ENCODE data around the gene MAPKBP1.

Gene MAPKBP1

GRCh38 chr15:41862515-41863116, 88.3 kb downstream of the MAPKBP1 start:
- Histone ChIP-seq H3K4me3 (ENCODE audit: low read depth, low read length) (no peak overlapping the region), H3K4me1 (ENCODE audit: control insufficient read depth, insufficient read depth, low read length) (peaks cover 2% of the 10 kb centered on the region; the same call in 1 of the 2 replicates), H3K9me3 (ENCODE audit: control insufficient read depth, insufficient read depth, low read depth, low read length) (no peaks in the 10 kb centered on the region), H3K27ac (ENCODE audit: extremely low read depth, low read depth, low read length) (no peak overlapping the region), H3K36me3 (ENCODE audit: control insufficient read depth in 2 of 2, insufficient read depth in 1 of 2, low read length in 2 of 2) (no peaks in the 10 kb centered on the region)
- ChIA-PET CTCF (no interaction called here), POLR2A (no interaction called here)
- peak; percentile 16; the same call in 1 of the 2 replicates for TF ChIP-seq EGR2 (tag by site-specific recombination; IDR thresholded peaks at IDR 0.05; ENCODE audit: low read depth)
- peak; percentile 59 for TF ChIP-seq ZIC2 (tag by site-specific recombination; IDR thresholded peaks at IDR 0.05)
- peak; percentile 27; the same call in 1 of the 2 replicates for TF ChIP-seq ZFHX2 (tag by site-specific recombination; conservative IDR thresholded peaks at IDR 0.05)
- no peak for TF ChIP-seq ZNF639 (tag by site-specific recombination; IDR thresholded peaks at IDR 0.05)
- no peak for TF ChIP-seq SCRT1 (tag by site-specific recombination; IDR thresholded peaks at IDR 0.05; ENCODE audit: borderline replicate concordance)

- POLR2A ChIA-PET, result no interaction called here
- CTCF ChIA-PET, result interaction anchor here (0.7 kb wide), 1 partner anchor 125 kb away, joined by 5 read pairs; no protein-coding TSS in a partner anchor
- H3K36me3 ChIP-seq (ENCODE audit: control insufficient read depth in 2 of 2, insufficient read depth in 1 of 2, low read length in 2 of 2), result no peaks in the 10 kb centered on the region
- peaks cover 2% of the 10 kb centered on the region; the same call in 1 of the 2 replicates for H3K4me1 ChIP-seq (ENCODE audit: control insufficient read depth, insufficient read depth, low read length)
- H3K27ac ChIP-seq (ENCODE audit: extremely low read depth, low read depth, low read length), result no peak overlapping the region
- TF ChIP-seq ZFHX2 (tag by site-specific recombination; conservative IDR thresholded peaks at IDR 0.05) (peak; percentile 84), EGR2 (tag by site-specific recombination; IDR thresholded peaks at IDR 0.05; ENCODE audit: low read depth) (peak; percentile 81), SCRT2 (tag by site-specific recombination; IDR thresholded peaks at IDR 0.05) (no peak)
- no peak overlapping the region for H3K4me3 ChIP-seq (ENCODE audit: low read depth, low read length)
- no peaks in the 10 kb centered on the region for H3K9me3 ChIP-seq (ENCODE audit: control insufficient read depth, insufficient read depth, low read depth, low read length)
Measured at GRCh38 chr15:41865490-41866055, 91.3 kb downstream of the MAPKBP1 start.

GRCh38 chr15:41866263-41866703, 92.0 kb downstream of the MAPKBP1 start:
- Histone ChIP-seq H3K4me1 (ENCODE audit: control insufficient read depth, insufficient read depth, low read length) (peaks cover 2% of the 10 kb centered on the region; the same call in 1 of the 2 replicates), H3K9me3 (ENCODE audit: control insufficient read depth, insufficient read depth, low read depth, low read length) (no peaks in the 10 kb centered on the region), H3K27ac (ENCODE audit: extremely low read depth, low read depth, low read length) (no peak overlapping the region), H3K36me3 (ENCODE audit: control insufficient read depth in 2 of 2, insufficient read depth in 1 of 2, low read length in 2 of 2) (no peaks in the 10 kb centered on the region), H3K4me3 (ENCODE audit: low read depth, low read length) (no peak overlapping the region)
- POLR2A ChIA-PET, result no interaction called here
- TF ChIP-seq ZNF132 (tag by site-specific recombination; IDR thresholded peaks at IDR 0.05; ENCODE audit: borderline replicate concordance), result no peak
- CTCF ChIA-PET, result interaction anchor here (0.6 to 0.7 kb wide), 2 partner anchors 124 to 1349 kb away, joined by 3 to 5 read pairs; no protein-coding TSS in a partner anchor

- H3K4me1 ChIP-seq (ENCODE audit: control insufficient read depth, insufficient read depth, low read length), result peaks cover 2% of the 10 kb centered on the region; the same call in 1 of the 2 replicates
- no peak for TF ChIP-seq REST (tag by site-specific recombination; IDR thresholded peaks at IDR 0.05)
- no peak for TF ChIP-seq SCRT1 (tag by site-specific recombination; IDR thresholded peaks at IDR 0.05; ENCODE audit: borderline replicate concordance)
- TF ChIP-seq ZNF549 (tag by site-specific recombination; IDR thresholded peaks at IDR 0.05), result no peak
- no peak for TF ChIP-seq GFI1B (tag by site-specific recombination; IDR thresholded peaks at IDR 0.05)
- TF ChIP-seq PRDM2 (tag by site-specific recombination; IDR thresholded peaks at IDR 0.05; ENCODE audit: borderline replicate concordance), result no peak
- TF ChIP-seq ZNF292 (tag by site-specific recombination; IDR thresholded peaks at IDR 0.05; ENCODE audit: borderline replicate concordance, low read depth), result no peak
- no peak for TF ChIP-seq ZNF157 (tag by site-specific recombination; IDR thresholded peaks at IDR 0.05)
- no peak overlapping the region for H3K27ac ChIP-seq (ENCODE audit: extremely low read depth, low read depth, low read length)
- no peak overlapping the region for H3K4me3 ChIP-seq (ENCODE audit: low read depth, low read length)
- POLR2A ChIA-PET, result no interaction called here
- no peaks in the 10 kb centered on the region for H3K9me3 ChIP-seq (ENCODE audit: control insufficient read depth, insufficient read depth, low read depth, low read length)
- CTCF ChIA-PET, result no interaction called here
- no peaks in the 10 kb centered on the region for H3K36me3 ChIP-seq (ENCODE audit: control insufficient read depth in 2 of 2, insufficient read depth in 1 of 2, low read length in 2 of 2)
Measured at GRCh38 chr15:41866872-41867579, 92.7 kb downstream of the MAPKBP1 start.
